Superior temporal gyrus (tissue), 1 donor: ENCODE data around the gene PHKA2.
"Not testable (repeated sequence)": the region's sequence is repeated elsewhere in the genome, so short reads cannot be mapped to it uniquely, and the experiment has no call there.

Experiments used
- DNase-seq: peaks from one replicate; pipeline ENCODE4 v3.0.0-alpha.2; 2016; ENCODE audit errors: extremely low spot score

PHKA2 gene, protein sequence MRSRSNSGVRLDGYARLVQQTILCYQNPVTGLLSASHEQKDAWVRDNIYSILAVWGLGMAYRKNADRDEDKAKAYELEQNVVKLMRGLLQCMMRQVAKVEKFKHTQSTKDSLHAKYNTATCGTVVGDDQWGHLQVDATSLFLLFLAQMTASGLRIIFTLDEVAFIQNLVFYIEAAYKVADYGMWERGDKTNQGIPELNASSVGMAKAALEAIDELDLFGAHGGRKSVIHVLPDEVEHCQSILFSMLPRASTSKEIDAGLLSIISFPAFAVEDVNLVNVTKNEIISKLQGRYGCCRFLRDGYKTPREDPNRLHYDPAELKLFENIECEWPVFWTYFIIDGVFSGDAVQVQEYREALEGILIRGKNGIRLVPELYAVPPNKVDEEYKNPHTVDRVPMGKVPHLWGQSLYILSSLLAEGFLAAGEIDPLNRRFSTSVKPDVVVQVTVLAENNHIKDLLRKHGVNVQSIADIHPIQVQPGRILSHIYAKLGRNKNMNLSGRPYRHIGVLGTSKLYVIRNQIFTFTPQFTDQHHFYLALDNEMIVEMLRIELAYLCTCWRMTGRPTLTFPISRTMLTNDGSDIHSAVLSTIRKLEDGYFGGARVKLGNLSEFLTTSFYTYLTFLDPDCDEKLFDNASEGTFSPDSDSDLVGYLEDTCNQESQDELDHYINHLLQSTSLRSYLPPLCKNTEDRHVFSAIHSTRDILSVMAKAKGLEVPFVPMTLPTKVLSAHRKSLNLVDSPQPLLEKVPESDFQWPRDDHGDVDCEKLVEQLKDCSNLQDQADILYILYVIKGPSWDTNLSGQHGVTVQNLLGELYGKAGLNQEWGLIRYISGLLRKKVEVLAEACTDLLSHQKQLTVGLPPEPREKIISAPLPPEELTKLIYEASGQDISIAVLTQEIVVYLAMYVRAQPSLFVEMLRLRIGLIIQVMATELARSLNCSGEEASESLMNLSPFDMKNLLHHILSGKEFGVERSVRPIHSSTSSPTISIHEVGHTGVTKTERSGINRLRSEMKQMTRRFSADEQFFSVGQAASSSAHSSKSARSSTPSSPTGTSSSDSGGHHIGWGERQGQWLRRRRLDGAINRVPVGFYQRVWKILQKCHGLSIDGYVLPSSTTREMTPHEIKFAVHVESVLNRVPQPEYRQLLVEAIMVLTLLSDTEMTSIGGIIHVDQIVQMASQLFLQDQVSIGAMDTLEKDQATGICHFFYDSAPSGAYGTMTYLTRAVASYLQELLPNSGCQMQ

DNA sequence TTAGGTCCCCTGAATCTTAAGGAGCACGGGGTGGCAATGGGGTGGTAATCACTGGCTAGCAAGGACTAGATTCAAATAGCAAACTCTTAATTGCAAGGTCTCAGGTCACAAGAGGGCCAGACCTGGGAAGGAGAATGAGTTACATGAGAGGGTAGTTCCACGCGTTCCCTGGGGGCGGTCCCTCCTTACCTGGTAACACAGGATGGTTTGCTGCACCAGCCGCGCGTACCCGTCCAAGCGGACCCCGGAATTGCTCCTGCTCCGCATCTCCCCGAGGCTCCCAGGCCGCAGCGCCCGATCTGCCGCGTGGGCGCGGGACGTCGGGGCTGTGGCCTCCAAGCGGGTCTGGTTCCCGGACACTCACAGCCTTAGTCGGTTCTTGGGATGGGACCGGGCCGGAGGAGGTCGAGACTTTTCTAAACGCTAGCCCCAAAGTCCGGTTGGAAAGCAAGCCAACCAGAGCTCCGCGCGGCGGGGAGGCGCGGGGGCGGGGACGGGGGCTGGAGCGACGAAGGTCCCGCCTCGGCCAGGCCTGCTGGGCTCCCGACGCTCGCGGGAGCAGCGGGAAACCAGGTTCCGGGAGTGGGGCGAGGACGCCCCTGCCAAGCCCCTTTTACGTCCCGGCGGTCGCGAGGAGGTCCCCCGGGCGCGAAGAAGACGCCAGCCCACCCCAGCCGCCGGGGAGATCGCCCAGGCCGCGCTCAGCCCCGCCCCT, at the start of gene PHKA2:
PHKA2 (minus strand) TSS at position 449 of the 715 bp plus-strand sequence; CDS start at position 267, 182 bp downstream.
- DNase-seq = peak; percentile 11

DNA sequence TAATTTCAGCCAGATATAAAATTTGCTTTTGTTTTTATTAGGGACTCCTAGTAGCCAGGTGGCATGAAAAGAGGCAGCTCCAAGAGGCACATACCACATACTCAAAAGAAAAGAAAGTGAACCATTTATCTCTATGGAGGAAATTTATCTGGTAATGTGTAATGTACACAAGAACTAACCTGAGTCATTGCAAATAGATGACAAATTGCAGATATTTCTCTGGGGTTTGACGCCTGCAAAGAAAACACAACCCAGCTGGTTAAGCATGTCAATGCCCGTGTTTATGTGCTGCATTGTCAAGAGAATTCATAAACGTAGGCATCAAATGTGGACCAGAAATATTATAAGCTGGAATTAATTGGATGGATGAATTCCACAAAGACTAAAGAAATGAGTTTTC, 46.9 kb upstream of the PHKA2 start:
- DNase-seq = no peak

DNA sequence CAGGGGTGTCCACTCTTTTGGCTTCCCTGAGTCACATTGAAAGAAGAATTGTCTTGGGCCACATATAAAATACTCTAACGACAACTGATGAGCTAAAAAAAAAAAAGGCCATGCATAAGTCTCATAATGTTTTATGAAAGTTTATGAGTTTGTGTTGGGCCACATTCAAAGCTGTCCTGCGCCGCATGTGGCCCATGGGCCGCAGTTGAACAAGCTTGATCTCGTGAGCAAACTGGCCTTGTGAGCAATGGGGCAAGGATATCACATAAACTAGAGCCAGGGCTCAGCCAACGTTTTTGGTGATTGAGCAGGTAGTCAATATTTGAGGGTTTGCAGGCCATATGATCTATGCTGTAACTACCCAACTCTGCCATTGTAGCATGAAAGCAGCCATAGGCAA, 44.6 kb upstream of the PHKA2 start:
- DNase-seq = no peak

DNA sequence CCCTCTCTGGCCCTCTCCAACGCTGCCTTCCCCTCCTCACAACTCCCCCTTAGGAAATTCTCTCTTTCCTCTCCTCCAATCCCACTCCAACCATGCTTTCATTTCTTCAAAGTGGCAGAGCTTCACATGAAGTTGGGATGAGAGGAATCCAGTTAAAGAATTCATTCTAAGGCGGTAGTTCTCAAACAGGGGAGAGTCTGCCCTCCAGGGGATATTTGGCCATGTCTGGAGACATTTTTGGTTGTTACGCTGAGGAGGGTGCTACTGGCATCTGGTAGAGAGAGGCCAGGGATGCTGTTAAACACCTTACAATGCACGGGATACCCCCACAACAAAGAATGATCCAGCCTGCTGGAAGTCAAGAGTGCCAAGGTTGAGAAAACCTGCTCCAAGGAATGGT, 40.5 kb upstream of the PHKA2 start:
- DNase-seq = no peak

DNA sequence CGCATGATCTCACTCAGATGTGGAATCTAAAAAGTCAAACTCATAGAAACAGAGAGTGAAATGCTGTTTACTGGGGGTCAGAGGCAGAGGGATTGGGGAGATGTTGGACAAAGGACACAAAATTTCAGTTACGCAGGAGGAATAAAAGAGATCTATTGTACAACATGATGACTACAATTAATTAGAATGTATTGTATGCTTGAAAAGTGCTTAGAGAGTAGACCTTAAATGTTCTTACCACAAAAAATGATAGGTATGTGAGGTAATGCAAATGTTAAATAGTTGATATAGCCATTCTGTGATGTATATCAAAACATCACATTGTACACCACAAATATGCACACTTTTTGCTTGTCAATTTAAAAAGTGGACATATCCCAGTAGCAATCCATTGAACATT, 36.1 kb upstream of the PHKA2 start:
- DNase-seq = no peak

DNA sequence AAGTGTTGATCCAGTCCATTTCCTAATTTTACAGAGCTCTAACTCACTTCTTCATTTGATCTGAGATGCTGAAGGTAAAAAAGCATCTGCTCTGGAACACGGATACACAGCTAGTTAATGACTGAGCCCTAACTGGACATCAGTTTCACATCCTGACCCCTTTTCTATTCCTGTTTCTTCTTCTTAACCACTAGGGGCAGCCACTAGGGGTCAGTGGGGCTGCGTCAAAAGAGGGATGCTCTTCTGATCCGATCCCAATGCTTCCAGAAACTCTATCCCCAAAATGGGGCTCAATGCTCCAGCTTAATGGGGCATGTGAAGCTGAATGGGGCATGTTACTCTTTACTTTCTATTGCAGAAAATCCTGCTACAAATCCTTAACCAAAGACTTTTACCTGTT, 33.4 kb upstream of the PHKA2 start:
- DNase-seq = peak; percentile 8

DNA sequence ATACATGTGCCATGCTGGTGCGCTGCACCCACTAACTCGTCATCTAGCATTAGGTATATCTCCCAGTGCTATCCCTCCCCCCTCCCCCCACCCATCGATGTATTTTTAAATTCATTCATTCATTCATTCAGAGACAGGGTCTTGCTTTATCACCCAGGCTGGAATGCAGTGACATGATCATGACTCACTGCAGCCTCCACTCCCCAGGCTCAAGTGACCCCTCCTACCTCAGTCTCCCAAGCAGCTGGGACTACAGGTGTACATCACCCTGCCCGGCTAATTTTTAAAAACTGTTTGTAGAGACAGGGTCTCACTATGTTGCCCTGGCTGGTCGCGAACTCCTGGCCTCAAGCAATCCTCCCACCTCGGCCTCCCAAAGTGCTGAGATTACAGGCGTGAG, 32.7 kb upstream of the PHKA2 start:
- DNase-seq = not testable (repeated sequence)

DNA sequence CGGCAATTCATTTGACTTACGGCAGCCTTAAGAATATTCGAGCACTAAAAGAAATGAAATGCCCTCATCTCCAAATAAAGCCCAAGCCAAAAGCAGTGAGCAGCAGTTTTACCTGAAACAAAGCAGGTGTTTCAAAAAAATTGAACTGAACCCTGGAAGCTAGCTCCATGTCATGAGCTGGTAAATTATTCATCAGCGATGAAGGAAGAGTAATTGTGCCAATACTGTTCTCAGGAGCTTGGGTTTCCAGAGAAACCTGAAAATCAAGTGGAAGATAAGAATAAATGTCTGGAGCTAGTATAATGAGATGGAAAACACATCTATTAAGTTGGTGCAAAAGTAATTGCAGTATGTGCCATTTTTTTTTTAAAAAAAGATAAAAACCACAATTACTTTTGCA, 24.0 kb upstream of the PHKA2 start:
- DNase-seq = no peak

DNA sequence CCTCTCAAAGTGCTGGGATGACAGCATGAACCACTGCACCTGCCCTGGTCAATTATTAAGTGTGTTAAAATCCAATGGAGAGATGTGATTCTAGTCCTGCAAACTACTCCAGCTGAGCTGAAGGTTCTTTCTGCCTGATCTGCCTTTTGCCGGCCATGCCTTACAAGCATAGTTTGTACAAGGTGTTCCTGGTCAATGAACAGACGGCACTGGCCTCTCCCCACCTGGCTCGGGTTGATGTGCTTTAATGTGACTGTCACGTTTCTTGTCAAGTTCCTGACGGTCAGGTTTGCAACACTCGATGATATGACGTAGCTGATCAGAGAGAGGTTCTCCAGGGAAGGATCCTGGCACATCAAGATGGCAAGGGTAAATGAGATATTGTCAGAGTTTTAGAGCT, 23.1 kb upstream of the PHKA2 start:
- DNase-seq = no peak

DNA sequence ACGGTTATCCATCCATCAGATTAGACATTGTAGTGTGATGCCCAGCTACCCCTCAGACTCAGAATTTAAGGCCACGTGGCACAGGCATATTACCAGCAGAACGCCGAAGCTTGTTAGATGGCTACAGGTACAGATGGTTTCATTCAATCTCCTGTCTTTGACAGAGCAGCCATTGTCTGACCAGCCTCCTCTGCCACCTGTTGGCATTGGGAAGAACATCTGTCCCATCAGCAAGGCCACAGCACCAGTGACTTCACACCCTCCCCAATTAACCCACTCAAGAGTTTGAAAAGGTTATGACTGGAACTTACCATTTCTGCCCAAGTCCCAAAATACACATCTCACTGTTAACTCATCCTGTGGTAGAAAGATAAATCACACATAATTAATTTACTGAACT, 22.0 kb upstream of the PHKA2 start:
- no peak for DNase-seq

DNA sequence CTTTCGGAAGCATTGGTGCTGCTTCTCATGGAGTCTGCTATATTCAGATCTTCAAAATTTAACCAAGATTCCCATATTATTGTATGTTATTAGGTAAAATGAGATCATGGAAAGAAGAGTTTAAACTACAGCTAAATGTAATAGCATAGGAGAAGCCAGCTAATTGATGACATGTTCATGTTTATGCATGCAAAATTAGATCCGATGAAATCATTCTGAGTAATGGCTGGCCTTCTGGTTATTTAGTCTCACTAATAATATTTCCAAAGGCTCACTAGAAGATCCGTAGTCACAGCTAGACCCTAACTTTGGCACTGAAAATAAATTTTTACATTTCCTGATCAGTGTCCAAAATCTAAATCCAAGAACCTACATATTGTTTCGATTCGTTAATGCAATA, 19.8 kb upstream of the PHKA2 start:
- DNase-seq = no peak

DNA sequence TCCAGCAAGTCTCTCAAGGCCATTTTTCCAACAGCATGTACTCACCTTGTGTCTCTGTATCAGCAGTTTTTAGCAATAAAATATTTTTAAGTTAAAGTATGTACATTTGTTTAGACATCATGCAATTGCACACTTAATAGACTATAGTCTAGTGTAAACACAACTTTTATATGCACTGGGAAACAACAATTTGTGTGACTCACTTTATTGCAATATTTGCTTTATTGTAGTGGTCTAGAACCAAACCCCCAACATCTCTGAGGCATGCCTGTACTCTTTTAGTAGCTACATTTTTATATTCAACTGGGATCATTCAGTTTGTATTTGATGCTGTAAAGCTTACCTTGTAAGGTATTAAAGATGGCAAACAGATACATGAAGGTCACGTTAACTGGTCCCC, 14.7 kb upstream of the PHKA2 start:
- no peak for DNase-seq

DNA sequence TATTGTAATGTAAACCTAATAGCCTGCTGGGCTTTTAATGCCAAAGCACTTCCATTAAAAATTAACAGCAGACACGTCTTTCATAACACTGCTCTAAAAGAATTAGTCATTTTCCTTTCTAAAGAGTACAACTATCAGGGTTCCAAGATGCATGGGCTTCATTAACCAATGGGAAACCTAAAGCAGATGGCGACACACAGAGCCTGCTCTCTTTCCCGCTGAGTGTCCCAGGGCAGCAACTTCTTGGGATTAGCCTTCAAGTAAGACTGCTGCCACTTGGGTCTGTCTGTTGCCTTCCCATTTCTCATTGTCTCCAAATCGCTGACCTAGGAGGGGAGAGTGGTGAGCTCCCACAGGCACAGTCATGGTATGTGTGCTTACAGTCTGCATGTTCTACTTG, 14.0 kb upstream of the PHKA2 start:
- DNase-seq = no peak

DNA sequence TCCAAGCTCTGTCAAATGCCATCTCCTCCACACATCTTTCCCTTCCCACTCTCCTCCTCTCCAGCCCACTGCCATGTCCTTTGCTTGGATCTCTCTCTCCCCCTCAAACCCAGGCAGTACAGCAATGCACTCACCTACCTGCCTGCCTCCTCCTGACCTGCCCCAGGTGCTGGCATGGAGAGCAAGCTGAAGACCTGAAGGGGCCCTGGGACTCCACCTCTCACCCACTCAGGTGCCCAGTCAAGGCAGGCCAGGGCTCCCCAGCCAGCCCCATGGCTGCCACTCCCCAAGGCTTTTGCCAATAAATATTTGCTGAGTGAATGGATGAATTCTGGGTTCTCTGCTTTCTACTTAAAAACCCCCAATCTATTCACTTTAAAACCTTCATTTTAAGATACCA, 12.6 kb upstream of the PHKA2 start:
- DNase-seq = no peak

DNA sequence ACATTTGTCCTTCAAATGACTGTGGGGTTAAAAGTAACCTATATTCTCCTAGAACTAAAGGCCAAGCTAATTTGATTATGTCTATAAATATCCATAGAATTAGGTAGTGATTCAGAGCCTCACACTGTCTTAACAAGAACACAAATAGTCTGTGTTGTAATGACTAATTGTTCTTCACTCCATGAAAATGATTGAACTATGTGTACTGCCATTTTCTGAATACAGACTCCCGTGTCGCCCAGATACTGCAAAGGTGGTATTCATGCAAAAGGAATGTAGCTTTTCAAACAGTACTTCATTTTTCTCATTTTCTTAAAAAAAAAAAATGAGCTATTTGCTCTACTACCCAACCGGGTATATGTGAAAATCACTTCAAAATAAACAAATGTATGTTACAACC, 11.3 kb upstream of the PHKA2 start:
- no peak for DNase-seq

DNA sequence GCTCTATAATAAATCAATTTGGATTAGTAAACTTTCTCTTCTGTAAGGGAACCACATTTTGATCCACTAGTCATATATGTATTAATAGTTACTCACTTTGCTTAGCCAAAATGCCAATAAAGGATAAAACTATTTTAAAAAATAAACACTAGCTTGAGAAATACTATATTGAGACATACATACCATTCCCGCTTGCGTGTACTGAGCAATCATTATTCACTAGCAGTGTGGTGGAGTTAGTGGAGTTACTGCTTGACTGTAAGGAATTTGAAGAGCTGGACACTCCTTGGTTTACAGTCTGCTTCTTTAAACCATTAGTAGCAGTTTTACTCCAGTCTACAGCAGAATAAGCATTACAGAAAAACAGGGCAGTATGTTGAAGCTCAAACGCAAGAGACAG, 10.8 kb upstream of the PHKA2 start:
- no peak for DNase-seq

DNA sequence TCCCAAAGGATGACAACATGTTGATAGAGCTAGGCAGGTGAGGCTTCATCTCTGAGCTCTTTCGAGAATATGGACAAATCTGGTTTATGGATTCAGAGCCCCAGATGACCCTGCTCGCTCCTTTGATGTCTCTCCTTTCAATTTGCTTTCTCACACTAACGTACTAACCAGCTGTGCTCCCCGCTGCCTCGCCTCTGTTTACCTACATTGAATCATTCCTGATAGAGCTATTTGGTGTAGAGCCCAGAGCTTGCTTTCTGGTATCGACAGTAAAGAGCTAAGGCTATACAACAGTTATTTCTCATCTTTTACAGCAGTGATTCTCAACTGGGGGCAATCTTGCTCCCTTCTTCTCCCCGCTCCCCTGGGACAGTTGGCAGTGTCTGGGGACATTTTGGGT, 8.9 kb upstream of the PHKA2 start:
- DNase-seq = no peak

DNA sequence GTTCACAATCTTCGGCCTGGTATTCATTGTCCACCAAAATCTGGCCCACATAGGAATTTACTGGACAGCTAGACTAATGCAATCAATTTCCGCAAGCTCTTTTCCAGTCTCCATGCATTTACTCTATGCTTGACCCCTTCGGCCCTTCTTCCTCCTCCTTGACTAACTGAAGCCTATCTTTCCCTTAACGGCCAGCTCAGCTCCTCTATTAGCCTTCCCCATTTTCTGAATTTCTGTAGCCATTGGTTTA, 1.2 kb upstream of the PHKA2 start:
- DNase-seq = no peak

DNA sequence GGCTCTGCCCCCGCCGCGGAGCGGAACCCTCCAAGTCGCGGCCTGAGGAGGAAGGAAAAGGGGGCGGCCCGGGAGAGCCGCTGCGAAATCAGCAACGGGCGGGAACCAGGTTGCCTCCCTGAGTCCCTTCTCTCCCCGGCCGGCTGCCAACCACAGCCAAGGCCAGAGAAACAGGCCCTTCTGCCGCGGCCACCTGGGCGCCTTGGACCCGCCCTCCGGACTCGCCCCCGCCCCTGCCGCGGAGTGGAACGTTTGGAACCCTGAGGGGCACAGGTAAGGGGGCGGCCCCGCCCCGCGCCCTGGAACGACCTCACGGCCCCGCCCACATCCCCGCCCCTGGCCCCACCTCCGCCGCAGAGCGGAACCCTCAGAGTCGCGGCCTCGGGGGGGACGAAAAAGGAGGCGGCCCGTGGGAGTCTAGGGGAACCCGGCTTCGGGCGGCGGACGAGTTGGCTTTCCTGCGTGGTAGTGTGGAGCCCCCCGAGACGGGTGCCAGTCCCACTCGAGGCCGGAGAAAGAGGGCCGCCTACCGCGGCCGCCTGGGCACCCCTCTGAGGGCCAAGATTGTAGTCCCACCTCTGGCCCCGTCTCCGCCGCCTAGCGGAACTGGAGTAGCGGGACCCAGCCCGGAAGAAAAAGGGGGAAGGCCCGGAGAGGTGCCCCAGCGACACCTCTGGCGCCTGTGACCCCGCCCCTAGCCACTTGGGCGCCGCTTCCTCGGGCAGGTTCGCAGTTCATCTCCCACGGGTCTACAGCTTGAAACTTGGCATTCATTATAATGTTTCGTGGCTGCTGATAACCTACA, 669 bp upstream of the PHKA2 start:
- DNase-seq = peak; percentile 71

DNA sequence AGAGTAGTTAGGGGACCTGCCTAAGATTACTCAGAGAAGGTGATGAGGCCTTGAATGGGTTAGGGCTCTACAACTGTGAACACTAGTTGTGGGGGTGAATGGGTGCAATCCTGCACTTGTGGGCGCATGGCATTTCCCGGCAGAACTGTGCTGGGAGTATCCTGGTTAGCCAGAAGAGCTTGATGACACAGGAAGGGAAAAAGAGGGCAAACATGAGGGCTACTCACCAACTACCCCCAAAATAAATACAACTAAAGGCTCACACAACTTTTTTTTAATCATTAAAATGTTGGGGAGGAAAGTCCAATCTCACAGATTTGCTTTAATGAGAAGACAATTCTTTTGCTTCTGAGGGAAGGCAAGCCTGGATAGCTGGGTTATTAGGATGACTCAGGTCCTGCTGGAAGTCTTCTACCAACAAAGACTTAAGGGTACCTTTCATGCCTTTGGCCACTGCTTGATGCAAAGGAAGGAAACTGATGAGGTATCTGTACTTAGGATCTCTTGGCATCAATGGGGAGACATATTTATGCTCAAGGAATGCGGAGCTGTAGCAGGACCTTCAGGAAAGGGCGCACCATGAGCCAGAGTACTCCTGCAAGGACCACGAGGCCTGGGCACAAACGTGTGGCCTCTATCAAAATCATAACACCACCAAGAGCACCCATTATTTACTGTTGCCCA, 2.6 kb downstream of the PHKA2 start:
- no peak for DNase-seq

DNA sequence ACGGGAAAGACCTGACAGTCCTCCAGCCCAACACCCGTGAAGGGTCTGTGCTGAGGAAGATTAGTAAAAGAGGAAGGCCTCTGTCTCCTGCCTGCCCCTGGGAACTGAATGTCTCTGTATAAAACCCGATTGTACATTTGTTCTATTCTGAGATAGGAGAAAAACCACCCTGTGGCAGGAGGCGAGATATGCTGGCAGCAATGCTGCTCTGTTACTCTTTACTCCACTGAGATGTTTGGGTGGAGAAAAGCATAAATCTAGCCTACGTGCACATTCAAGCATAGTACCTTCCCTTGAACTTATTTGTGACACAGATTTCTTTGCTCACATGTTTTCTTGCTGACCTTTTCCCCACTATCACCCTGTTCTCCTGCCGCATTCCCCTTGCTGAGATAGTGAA, 3.7 kb downstream of the PHKA2 start:
- not testable (repeated sequence) for DNase-seq
